Measurements from ENCODE around the gene PPM1L. TPM values are rescaled to one million over a fixed set of nuclear protein-coding genes. Genes with fewer than 3 reads are reported as not detected.

The PPM1L gene
- polyA plus RNA-seq, 3 donors = 5.5 to 9.9 (median 7.8) TPM

GRCh38 chr3:161066930-161067329, 310.9 kb downstream of the PPM1L start:
- H3K36me3 Mint-ChIP-seq = peaks cover 18 to 32% of the 10 kb centered on the region in 2 donors
- H3K79me2 ChIP-seq (ENCODE audit: insufficient read depth, low read length) = no peaks in the 10 kb centered on the region
- intact Hi-C loops (cut with micrococcal nuclease) = no loop called here
- no peak overlapping the region for H2AFZ ChIP-seq (ENCODE audit: insufficient read depth, low read depth, low read length, poor library complexity, severe bottlenecking)
- H3K27ac ChIP-seq (ENCODE audit: low read depth in 1 of 2, low read length in 2 of 2) = no peak overlapping the region
- peaks cover 33% of the 10 kb centered on the region in 2 donors for H3K4me1 ChIP-seq (ENCODE audit: control insufficient read depth in 1 of 2, insufficient read depth in 2 of 2, low read length in 2 of 2)
- no peaks in the 10 kb centered on the region for H3K9me3 Mint-ChIP-seq
- no peak overlapping the region for H3K4me2 ChIP-seq (replicated peaks; ENCODE audit: extremely low read depth, low read length, poor library complexity, severe bottlenecking)
- peaks cover 37% of the 10 kb centered on the region for H3K4me1 Mint-ChIP-seq
- 65% methylated on average over 2 of the region's 3 CpGs for WGBS (ENCODE audit: insufficient coverage)
- peaks cover 0 to 4% of the 10 kb centered on the region in 2 donors for H3K36me3 ChIP-seq (replicated peaks in 1 of 2; ENCODE audit: control insufficient read depth in 1 of 2, insufficient read depth in 2 of 2, low read length in 2 of 2)
- TF ChIP-seq CTCF (IDR thresholded peaks at IDR 0.05) = no peak
- no peak overlapping the region for H3K4me3 Mint-ChIP-seq
- peaks cover 0 to 3% (median 0%) of the 10 kb centered on the region in 3 donors for H3K27me3 Mint-ChIP-seq (ENCODE audit: low read depth in 3 of 3)
- no peak overlapping the region for H3K4me3 ChIP-seq (replicated peaks in 1 of 3; ENCODE audit: low read depth in 2 of 3, low read length in 3 of 3)
- no peaks in the 10 kb centered on the region for H3K27me3 ChIP-seq (ENCODE audit: control insufficient read depth in 2 of 2, insufficient read depth in 2 of 2, low read length in 2 of 2)
- no peaks in the 10 kb centered on the region for H4K20me1 ChIP-seq (ENCODE audit: insufficient read depth, low read length)
- no peak for DNase-seq
- H3K9ac ChIP-seq (ENCODE audit: insufficient read depth, low read length, poor library complexity, severe bottlenecking) = no peak overlapping the region
- no peak overlapping the region for H3K27ac Mint-ChIP-seq
- H3K9me3 ChIP-seq (replicated peaks in 1 of 2; ENCODE audit: control insufficient read depth in 1 of 2, insufficient read depth in 1 of 2, low read length in 2 of 2) = no peaks in the 10 kb centered on the region

- Histone ChIP-seq H3K79me2 (ENCODE audit: insufficient read depth, low read length) (no peaks in the 10 kb centered on the region), H3K27me3 (ENCODE audit: control insufficient read depth in 2 of 2, insufficient read depth in 2 of 2, low read length in 2 of 2) (no peaks in the 10 kb centered on the region), H3K4me3 (replicated peaks in 1 of 3; ENCODE audit: low read depth in 2 of 3, low read length in 3 of 3) (no peak overlapping the region), H3K4me1 (ENCODE audit: control insufficient read depth in 1 of 2, insufficient read depth in 2 of 2, low read length in 2 of 2) (peaks cover 33 to 37% of the 10 kb centered on the region in 2 donors), H3K9me3 (replicated peaks in 1 of 2; ENCODE audit: control insufficient read depth in 1 of 2, insufficient read depth in 1 of 2, low read length in 2 of 2) (no peaks in the 10 kb centered on the region), H3K27ac (ENCODE audit: low read depth in 1 of 2, low read length in 2 of 2) (no peak overlapping the region), H3K36me3 (replicated peaks in 1 of 2; ENCODE audit: control insufficient read depth in 1 of 2, insufficient read depth in 2 of 2, low read length in 2 of 2) (peaks cover 0 to 4% of the 10 kb centered on the region in 2 donors), H2AFZ (ENCODE audit: insufficient read depth, low read depth, low read length, poor library complexity, severe bottlenecking) (no peak overlapping the region), H3K9ac (ENCODE audit: insufficient read depth, low read length, poor library complexity, severe bottlenecking) (no peak overlapping the region), H4K20me1 (ENCODE audit: insufficient read depth, low read length) (no peaks in the 10 kb centered on the region), H3K4me2 (replicated peaks; ENCODE audit: extremely low read depth, low read length, poor library complexity, severe bottlenecking) (no peak overlapping the region)
- TF ChIP-seq CTCF (IDR thresholded peaks at IDR 0.05) = no peak
- intact Hi-C loops (cut with micrococcal nuclease) = no loop called here
- no peak overlapping the region for H3K4me3 Mint-ChIP-seq
- H3K9me3 Mint-ChIP-seq = no peaks in the 10 kb centered on the region
- H3K27me3 Mint-ChIP-seq (ENCODE audit: low read depth in 3 of 3) = peaks cover 0 to 2% (median 0%) of the 10 kb centered on the region in 3 donors
- H3K4me1 Mint-ChIP-seq = peaks cover 39% of the 10 kb centered on the region
- no peak overlapping the region for H3K27ac Mint-ChIP-seq
- no peak for DNase-seq
- H3K36me3 Mint-ChIP-seq = peaks cover 18 to 32% of the 10 kb centered on the region in 2 donors
- WGBS (ENCODE audit: insufficient coverage) = no CpG with 5 or more reads among the region's 1 CpG
Observed at GRCh38 chr3:161067335-161067734, 311.3 kb downstream of the PPM1L start.
